ENCODE data around the gene POGK.

GRCh38 chr1:166882893-166883292 is 43.6 kb downstream of the POGK start:
- TF ChIP-seq, protein P1, sequence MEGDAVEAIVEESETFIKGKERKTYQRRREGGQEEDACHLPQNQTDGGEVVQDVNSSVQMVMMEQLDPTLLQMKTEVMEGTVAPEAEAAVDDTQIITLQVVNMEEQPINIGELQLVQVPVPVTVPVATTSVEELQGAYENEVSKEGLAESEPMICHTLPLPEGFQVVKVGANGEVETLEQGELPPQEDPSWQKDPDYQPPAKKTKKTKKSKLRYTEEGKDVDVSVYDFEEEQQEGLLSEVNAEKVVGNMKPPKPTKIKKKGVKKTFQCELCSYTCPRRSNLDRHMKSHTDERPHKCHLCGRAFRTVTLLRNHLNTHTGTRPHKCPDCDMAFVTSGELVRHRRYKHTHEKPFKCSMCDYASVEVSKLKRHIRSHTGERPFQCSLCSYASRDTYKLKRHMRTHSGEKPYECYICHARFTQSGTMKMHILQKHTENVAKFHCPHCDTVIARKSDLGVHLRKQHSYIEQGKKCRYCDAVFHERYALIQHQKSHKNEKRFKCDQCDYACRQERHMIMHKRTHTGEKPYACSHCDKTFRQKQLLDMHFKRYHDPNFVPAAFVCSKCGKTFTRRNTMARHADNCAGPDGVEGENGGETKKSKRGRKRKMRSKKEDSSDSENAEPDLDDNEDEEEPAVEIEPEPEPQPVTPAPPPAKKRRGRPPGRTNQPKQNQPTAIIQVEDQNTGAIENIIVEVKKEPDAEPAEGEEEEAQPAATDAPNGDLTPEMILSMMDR (conservative IDR thresholded peaks at IDR 0.05 in 1 of 2, IDR thresholded peaks at IDR 0.05 in 1 of 2; ENCODE audit: extremely low read depth in 1 of 2, insufficient read depth in 1 of 2, low read depth in 1 of 2, low read length in 2 of 2) = no peak
- TF ChIP-seq EZH2 (IDR thresholded peaks at IDR 0.05; ENCODE audit: borderline replicate concordance, low read length) = no peak

Measured in mammary epithelial cell (primary cell).